Breast epithelium (tissue), 4 donors: ENCODE measurements around the gene PRTN3. TPM values are rescaled to one million over a fixed set of nuclear protein-coding genes. Genes with fewer than 3 reads are reported as not detected.
"Not testable (repeated sequence)": the region's sequence is repeated elsewhere in the genome, so short reads cannot be mapped to it uniquely, and the experiment has no call there.

Source experiments
- DNase-seq, 2 donors: peaks; one replicate each; pipeline ENCODE4 v3.0.0-alpha.2; 2019; ENCODE audit warnings: low spot score in 2 of 2
- H3K27ac ChIP-seq, 2 donors: fragments of 200-600 bp; sonication (generic) in 1 of 2; one replicate each; pipeline ENCODE4 v1.5.1; 2016 to 2019; ENCODE audit warnings: mild to moderate bottlenecking in 1 of 2
- H3K27me3 ChIP-seq, 2 donors: fragments of 200-600 bp; sonication (generic) in 1 of 2; one replicate each; pipeline versions ENCODE4 v1.5.1 to v1.6.0; 2017 to 2019; ENCODE audit warnings: control low read depth in 1 of 2, mild to moderate bottlenecking in 1 of 2
- H3K36me3 ChIP-seq: fragments of 200-600 bp; one replicate; pipeline ENCODE4 v1.5.1; 2019
- H3K4me1 ChIP-seq, 2 donors: fragments of 200-600 bp; sonication (generic); one replicate each; pipeline ENCODE4 v1.5.1; 2016 to 2019; ENCODE audit warnings: control low read depth in 1 of 2
- H3K4me3 ChIP-seq, 3 donors: fragments of 200-600 bp; sonication (generic); 1 replicate in 2 of 3; 2 replicates in 1 of 3; pipeline ENCODE4 v1.5.1; 2016 to 2019; ENCODE audit warnings: mild to moderate bottlenecking in 3 of 3, moderate library complexity in 2 of 3
- H3K9me3 ChIP-seq, 2 donors: fragments of 200-600 bp; sonication (generic) in 1 of 2; one replicate each; pipeline ENCODE4 v1.5.1; 2016 to 2019; ENCODE audit warnings: control low read depth in 1 of 2
- CTCF ChIP-seq, 3 donors: fragments of 450-650 bp; IDR thresholded peaks; one replicate each; pipeline ENCODE4 v1.5.1; 2016 to 2017; ENCODE audit warnings: antibody characterized with exemption in 3 of 3, mild to moderate bottlenecking in 3 of 3, moderate library complexity in 3 of 3
- POLR2A ChIP-seq: fragments of 450-650 bp; IDR thresholded peaks from one replicate; pipeline ENCODE4 v1.6.1; 2016; ENCODE audit warnings: antibody characterized with exemption, mild to moderate bottlenecking, moderate library complexity
- POLR2AphosphoS5 ChIP-seq, 3 donors: sonication (generic); formaldehyde crosslinking; IDR thresholded peaks; one replicate each; pipeline ENCODE4 v1.6.1; 2017; ENCODE audit warnings: antibody characterized with exemption in 3 of 3
- intact Hi-C: fragments of 100-400 bp; cut with DNase I; formaldehyde crosslinking; loops from one replicate; pipeline ENCODE4 v1.15.1; 2023; ENCODE audit warnings: low total_unique reads
- total RNA-seq, 3 donors: library from RNA; depleted of rRNA; stranded (reverse); fragments of >200 nt; gene quantifications; one replicate each; pipeline ENCODE4 v1.1.0, GENCODE V29; 2016

PRTN3 gene
- total RNA-seq, 3 donors from 2014 or later, result 0.44 to 1.1 TPM; not detected in 1

- Histone ChIP-seq H3K27me3 (no peaks in the 10 kb centered on the region), H3K9me3 (no peaks in the 10 kb centered on the region), H3K36me3 (no peaks in the 10 kb centered on the region), H3K4me1 (no peaks in the 10 kb centered on the region), H3K27ac (no peak overlapping the region), H3K4me3 (no peak overlapping the region)
- intact Hi-C loops, result no loop called here
- DNase-seq, result no peak
- TF ChIP-seq POLR2AphosphoS5 (IDR thresholded peaks at IDR 0.05) (no peak), CTCF (IDR thresholded peaks at IDR 0.05) (no peak), POLR2A (no peak)
These were observed 48.0 kb downstream of the PRTN3 start for GRCh38 chr19:888581-889385.

- no peaks in the 10 kb centered on the region for H3K36me3 ChIP-seq
- intact Hi-C loops, result loop anchor here (5.0 to 10.0 kb wide), 2 partner anchors 325 to 753 kb away; no protein-coding TSS in a partner anchor
- H3K9me3 ChIP-seq, result no peaks in the 10 kb centered on the region
These were observed 49.0 kb downstream of the PRTN3 start for GRCh38 chr19:889662-890295.

GRCh38 chr19:890831-891230 lies 50.0 kb downstream of the PRTN3 start:
- Histone ChIP-seq H3K4me1 (no peaks in the 10 kb centered on the region), H3K27ac (no peak overlapping the region), H3K9me3 (no peaks in the 10 kb centered on the region), H3K27me3 (no peaks in the 10 kb centered on the region), H3K4me3 (no peak overlapping the region), H3K36me3 (no peaks in the 10 kb centered on the region)
- intact Hi-C loops, result loop anchor here (5.0 to 10.0 kb wide), 2 partner anchors 324 to 751 kb away; no protein-coding TSS in a partner anchor
- no peak for DNase-seq
- TF ChIP-seq CTCF (IDR thresholded peaks at IDR 0.05), result no peak
- no peak for TF ChIP-seq POLR2AphosphoS5 (IDR thresholded peaks at IDR 0.05)
- no peak for TF ChIP-seq POLR2A

More at GRCh38 chr19:889662-890295, 49.0 kb downstream of the PRTN3 start:
- Histone ChIP-seq H3K27ac (no peak overlapping the region), H3K4me1 (no peaks in the 10 kb centered on the region), H3K4me3 (no peak overlapping the region), H3K27me3 (no peaks in the 10 kb centered on the region)
- DNase-seq, result no peak
- no peak for TF ChIP-seq POLR2A
- no peak for TF ChIP-seq CTCF (IDR thresholded peaks at IDR 0.05)
- TF ChIP-seq POLR2AphosphoS5 (IDR thresholded peaks at IDR 0.05), result no peak

- Histone ChIP-seq H3K27ac (peak overlapping the region; percentile 96), H3K4me3 (peak overlapping the region; percentile 74 to 93 (median 89))
- not testable (repeated sequence) for H3K27me3 ChIP-seq, H3K36me3 ChIP-seq, H3K4me1 ChIP-seq, DNase-seq, H3K9me3 ChIP-seq
- intact Hi-C loops, result loop anchor here (5.0 to 10.0 kb wide), 2 partner anchors 323 to 751 kb away; no protein-coding TSS in a partner anchor
These were observed 50.8 kb downstream of the PRTN3 start for GRCh38 chr19:891421-892200.

- H3K4me1 ChIP-seq, result no peaks in the 10 kb centered on the region
- peak overlapping the region; percentile 74 to 93 (median 89) for H3K4me3 ChIP-seq
- no peak for DNase-seq
- intact Hi-C loops, result loop anchor here (5.0 to 10.0 kb wide), 2 partner anchors 322 to 750 kb away; no protein-coding TSS in a partner anchor
- no peaks in the 10 kb centered on the region for H3K27me3 ChIP-seq
- H3K27ac ChIP-seq, result peak overlapping the region; percentile 96
- TF ChIP-seq POLR2AphosphoS5 (IDR thresholded peaks at IDR 0.05) (no peak), POLR2A (no peak), CTCF (IDR thresholded peaks at IDR 0.05) (no peak)
- H3K9me3 ChIP-seq, result no peaks in the 10 kb centered on the region
- H3K36me3 ChIP-seq, result no peaks in the 10 kb centered on the region
These were observed 51.6 kb downstream of the PRTN3 start for GRCh38 chr19:892243-892893.
